Fibroblast of mammary gland (primary cell): ENCODE results near the gene PLEKHD1.
"Not testable (repeated sequence)": the region's sequence is repeated elsewhere in the genome, so short reads cannot be mapped to it uniquely, and the experiment has no call there.

Source experiments
- DNase-seq: peaks from one replicate; pipeline ENCODE4 v3.0.0-alpha.2; 2010; ENCODE audit warnings: low read depth
- H3K4me3 ChIP-seq: 2 replicates; pipeline ENCODE4 v1.5.1; 2011; ENCODE audit warnings: low read depth, mild to moderate bottlenecking, low read length, moderate library complexity; ENCODE audit not compliant: control insufficient read depth
- CTCF ChIP-seq: conservative IDR thresholded peaks from 2 replicates; pipeline ENCODE4 v1.5.1; 2011; ENCODE audit warnings: low read depth, low read length, inconsistent platforms; ENCODE audit not compliant: control insufficient read depth, insufficient read depth

PLEKHD1 gene

GRCh38 chr14:69471916-69472315, 12.6 kb upstream of the PLEKHD1 start:
- TF ChIP-seq CTCF = no peak
- no peak overlapping the region for H3K4me3 ChIP-seq
- no peak for DNase-seq

- no peak for DNase-seq
- no peak overlapping the region for H3K4me3 ChIP-seq
- no peak for TF ChIP-seq CTCF
Measured at GRCh38 chr14:69473260-69473659, 11.3 kb upstream of the PLEKHD1 start.

DNA sequence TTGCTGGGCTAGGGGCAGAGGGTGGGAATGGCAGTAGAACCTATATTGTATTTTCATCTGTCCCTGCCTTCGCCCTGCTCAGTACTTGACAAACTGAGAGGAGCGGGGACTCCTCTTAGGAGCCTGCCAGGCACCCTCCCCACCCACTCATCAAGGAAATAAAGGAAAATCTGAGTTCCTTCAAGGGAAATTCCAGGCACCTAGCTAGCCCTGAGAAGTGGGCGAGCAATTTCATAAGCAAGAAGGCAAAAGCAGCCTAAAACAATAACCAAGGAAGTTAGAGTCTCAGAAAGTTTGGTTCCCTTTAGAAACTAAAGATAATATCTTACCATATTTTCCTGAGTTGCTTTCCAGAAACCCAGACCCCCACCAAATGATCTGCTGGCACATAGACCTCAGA, 10.6 kb upstream of the PLEKHD1 start:
- TF ChIP-seq CTCF = no peak
- no peak for DNase-seq
- no peak overlapping the region for H3K4me3 ChIP-seq

DNA sequence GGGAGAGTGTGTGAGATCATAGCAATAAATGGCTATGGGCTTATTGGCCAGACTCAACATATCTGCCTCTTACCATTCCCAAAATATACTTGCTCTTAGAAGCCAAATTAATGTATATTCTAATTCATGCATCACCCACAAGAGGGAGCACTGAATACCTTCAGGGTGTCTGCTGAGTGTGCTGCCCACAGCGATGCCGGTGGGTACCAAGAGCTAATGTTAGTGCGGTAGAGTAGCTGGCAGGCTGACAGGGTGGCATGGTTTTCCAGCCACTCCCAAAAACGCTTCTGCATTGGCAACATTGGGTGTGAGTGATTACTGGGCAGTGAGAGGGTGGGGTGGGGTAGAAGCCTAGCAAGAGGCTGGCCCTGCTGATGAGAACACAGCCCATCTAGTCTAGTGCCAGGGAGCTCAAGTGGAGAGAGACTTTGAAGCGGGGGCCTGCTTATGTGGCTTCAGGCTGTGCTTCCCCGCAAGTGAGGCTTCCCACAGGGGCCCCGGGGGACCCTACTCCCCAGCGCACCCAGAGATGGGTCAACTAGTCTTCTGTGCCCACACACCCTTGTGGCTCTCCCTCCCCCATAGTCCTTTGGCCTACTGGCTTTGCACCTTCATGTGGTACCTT, 9.2 kb upstream of the PLEKHD1 start:
- peak; percentile 24 for DNase-seq
- H3K4me3 ChIP-seq = no peak overlapping the region
- peak; percentile 43 for TF ChIP-seq CTCF

GRCh38 chr14:69476824-69477450, 7.6 kb upstream of the PLEKHD1 start:
- peak; percentile 59 for DNase-seq
- H3K4me3 ChIP-seq = not testable (repeated sequence)

- not testable (repeated sequence) for DNase-seq, H3K4me3 ChIP-seq
Measured at GRCh38 chr14:69478055-69478454, 6.5 kb upstream of the PLEKHD1 start.

GRCh38 chr14:69479696-69480095, 4.8 kb upstream of the PLEKHD1 start:
- TF ChIP-seq CTCF = no peak
- H3K4me3 ChIP-seq = no peak overlapping the region
- no peak for DNase-seq

DNA sequence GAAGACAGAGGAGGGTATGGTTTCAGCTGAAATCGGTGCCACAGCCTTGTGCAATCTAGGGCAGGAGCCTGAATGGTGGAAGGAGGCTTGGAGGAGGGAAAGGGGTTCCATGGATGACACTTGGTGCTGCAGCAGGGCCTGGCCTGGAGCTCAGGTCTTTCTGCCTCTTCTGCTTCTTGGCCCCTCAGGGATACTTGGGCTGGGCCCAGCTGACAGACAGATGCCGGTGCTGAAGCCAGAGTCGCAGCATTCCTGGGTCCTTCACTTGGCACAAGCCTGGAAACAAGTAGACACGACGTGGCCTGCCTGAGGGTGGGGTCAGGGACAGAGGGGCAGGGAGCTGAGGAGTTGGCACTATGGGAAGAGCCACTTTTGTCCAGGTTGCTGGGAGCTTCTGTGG, 4.4 kb upstream of the PLEKHD1 start:
- no peak for DNase-seq
- H3K4me3 ChIP-seq = no peak overlapping the region
- TF ChIP-seq CTCF = no peak
